Lower leg skin (tissue), 3 donors: Measurements from ENCODE around the gene PCP2.

Source experiments
- POLR2A ChIP-seq, 2 donors: fragments of 450-650 bp; IDR thresholded peaks; one replicate each; pipeline ENCODE4 v1.6.1; 2016 to 2017; ENCODE audit warnings: antibody characterized with exemption in 2 of 2, mild to moderate bottlenecking in 1 of 2, moderate library complexity in 1 of 2
- TF ChIP-seq, protein P1 (sequence below), 3 donors: fragments of 450-650 bp; IDR thresholded peaks; one replicate each; pipeline ENCODE4 v1.5.1; 2016; ENCODE audit warnings: antibody characterized with exemption in 3 of 3, mild to moderate bottlenecking in 3 of 3, moderate library complexity in 2 of 3

DNA sequence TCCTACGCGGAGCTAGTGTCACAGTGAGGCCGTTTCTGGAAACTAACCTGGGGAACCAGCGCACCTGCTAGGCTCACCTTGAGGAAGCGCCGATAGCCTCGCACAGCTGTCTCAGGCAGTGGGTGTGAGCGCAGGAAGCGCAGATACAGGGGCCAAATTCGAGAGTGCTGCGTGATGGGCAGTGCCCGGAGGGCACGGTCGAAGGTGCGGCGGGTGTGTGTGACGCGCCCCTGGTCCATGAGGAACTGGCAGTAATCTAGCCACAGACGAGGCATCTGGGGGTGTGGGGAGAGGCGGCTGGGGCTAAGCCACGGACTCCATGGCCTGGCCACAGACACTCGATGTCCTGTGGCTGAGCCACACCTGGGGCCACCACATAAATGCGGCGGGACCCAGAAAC, 6.4 kb downstream of the PCP2 start:
- TF ChIP-seq, protein P1, sequence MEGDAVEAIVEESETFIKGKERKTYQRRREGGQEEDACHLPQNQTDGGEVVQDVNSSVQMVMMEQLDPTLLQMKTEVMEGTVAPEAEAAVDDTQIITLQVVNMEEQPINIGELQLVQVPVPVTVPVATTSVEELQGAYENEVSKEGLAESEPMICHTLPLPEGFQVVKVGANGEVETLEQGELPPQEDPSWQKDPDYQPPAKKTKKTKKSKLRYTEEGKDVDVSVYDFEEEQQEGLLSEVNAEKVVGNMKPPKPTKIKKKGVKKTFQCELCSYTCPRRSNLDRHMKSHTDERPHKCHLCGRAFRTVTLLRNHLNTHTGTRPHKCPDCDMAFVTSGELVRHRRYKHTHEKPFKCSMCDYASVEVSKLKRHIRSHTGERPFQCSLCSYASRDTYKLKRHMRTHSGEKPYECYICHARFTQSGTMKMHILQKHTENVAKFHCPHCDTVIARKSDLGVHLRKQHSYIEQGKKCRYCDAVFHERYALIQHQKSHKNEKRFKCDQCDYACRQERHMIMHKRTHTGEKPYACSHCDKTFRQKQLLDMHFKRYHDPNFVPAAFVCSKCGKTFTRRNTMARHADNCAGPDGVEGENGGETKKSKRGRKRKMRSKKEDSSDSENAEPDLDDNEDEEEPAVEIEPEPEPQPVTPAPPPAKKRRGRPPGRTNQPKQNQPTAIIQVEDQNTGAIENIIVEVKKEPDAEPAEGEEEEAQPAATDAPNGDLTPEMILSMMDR (IDR thresholded peaks at IDR 0.05), result no peak
- TF ChIP-seq POLR2A (IDR thresholded peaks at IDR 0.05), result no peak
